Breast epithelium (tissue), 4 donors: ENCODE results near the gene DVL1. TPM values are rescaled to one million over a fixed set of nuclear protein-coding genes. Genes with fewer than 3 reads are reported as not detected.
"Not testable (repeated sequence)": the region's sequence is repeated elsewhere in the genome, so short reads cannot be mapped to it uniquely, and the experiment has no call there.

ENCODE experiments used
- DNase-seq, 2 donors: peaks; one replicate each; pipeline ENCODE4 v3.0.0-alpha.2; 2019; ENCODE audit warnings: low spot score in 2 of 2
- H3K27ac ChIP-seq, 2 donors: fragments of 200-600 bp; sonication (generic) in 1 of 2; one replicate each; pipeline ENCODE4 v1.5.1; 2016 to 2019; ENCODE audit warnings: mild to moderate bottlenecking in 1 of 2
- H3K27me3 ChIP-seq, 2 donors: fragments of 200-600 bp; sonication (generic) in 1 of 2; one replicate each; pipeline versions ENCODE4 v1.5.1 to v1.6.0; 2017 to 2019; ENCODE audit warnings: control low read depth in 1 of 2, mild to moderate bottlenecking in 1 of 2
- H3K36me3 ChIP-seq: fragments of 200-600 bp; one replicate; pipeline ENCODE4 v1.5.1; 2019
- H3K4me1 ChIP-seq, 2 donors: fragments of 200-600 bp; sonication (generic); one replicate each; pipeline ENCODE4 v1.5.1; 2016 to 2019; ENCODE audit warnings: control low read depth in 1 of 2
- H3K4me3 ChIP-seq, 3 donors: fragments of 200-600 bp; sonication (generic); 1 replicate in 2 of 3; 2 replicates in 1 of 3; pipeline ENCODE4 v1.5.1; 2016 to 2019; ENCODE audit warnings: mild to moderate bottlenecking in 3 of 3, moderate library complexity in 2 of 3
- H3K9me3 ChIP-seq, 2 donors: fragments of 200-600 bp; sonication (generic) in 1 of 2; one replicate each; pipeline ENCODE4 v1.5.1; 2016 to 2019; ENCODE audit warnings: control low read depth in 1 of 2
- CTCF ChIP-seq, 3 donors: fragments of 450-650 bp; IDR thresholded peaks; one replicate each; pipeline ENCODE4 v1.5.1; 2016 to 2017; ENCODE audit warnings: antibody characterized with exemption in 3 of 3, mild to moderate bottlenecking in 3 of 3, moderate library complexity in 3 of 3
- POLR2A ChIP-seq: fragments of 450-650 bp; IDR thresholded peaks from one replicate; pipeline ENCODE4 v1.6.1; 2016; ENCODE audit warnings: antibody characterized with exemption, mild to moderate bottlenecking, moderate library complexity
- POLR2AphosphoS5 ChIP-seq, 3 donors: sonication (generic); formaldehyde crosslinking; IDR thresholded peaks; one replicate each; pipeline ENCODE4 v1.6.1; 2017; ENCODE audit warnings: antibody characterized with exemption in 3 of 3
- intact Hi-C: fragments of 100-400 bp; cut with DNase I; formaldehyde crosslinking; loops from one replicate; pipeline ENCODE4 v1.15.1; 2023; ENCODE audit warnings: low total_unique reads
- total RNA-seq, 3 donors: library from RNA; depleted of rRNA; stranded (reverse); fragments of >200 nt; gene quantifications; one replicate each; pipeline ENCODE4 v1.1.0, GENCODE V29; 2016

Gene DVL1
- total RNA-seq, 3 donors from 2014 or later: 55.2 to 70.1 (median 55.2) TPM

- Histone ChIP-seq H3K4me3 (no peak overlapping the region), H3K4me1 (peaks cover 13 to 15% of the 10 kb centered on the region in 2 donors), H3K27ac (no peak overlapping the region), H3K36me3 (no peaks in the 10 kb centered on the region), H3K9me3 (no peaks in the 10 kb centered on the region), H3K27me3 (no peaks in the 10 kb centered on the region)
- no peak for DNase-seq
- intact Hi-C loops: no loop called here
- TF ChIP-seq POLR2AphosphoS5 (IDR thresholded peaks at IDR 0.05) (no peak), POLR2A (no peak), CTCF (IDR thresholded peaks at IDR 0.05) (no peak)
These were observed 21.6 kb upstream of the DVL1 start for GRCh38 chr1:1370771-1371300.

GRCh38 chr1:1370094-1370493 lies 20.9 kb upstream of the DVL1 start:
- H3K27ac ChIP-seq, H3K9me3 ChIP-seq, DNase-seq, H3K36me3 ChIP-seq, H3K4me3 ChIP-seq, intact Hi-C loops, H3K27me3 ChIP-seq: not testable (repeated sequence)
- peaks cover 13 to 15% of the 10 kb centered on the region in 2 donors for H3K4me1 ChIP-seq

GRCh38 chr1:1367315-1367714 lies 18.1 kb upstream of the DVL1 start:
- Histone ChIP-seq H3K4me1 (peaks cover 0 to 7% of the 10 kb centered on the region in 2 donors), H3K9me3 (no peaks in the 10 kb centered on the region), H3K4me3 (no peak overlapping the region), H3K36me3 (no peaks in the 10 kb centered on the region), H3K27me3 (no peaks in the 10 kb centered on the region), H3K27ac (no peak overlapping the region)
- no peak for TF ChIP-seq POLR2AphosphoS5 (IDR thresholded peaks at IDR 0.05)
- TF ChIP-seq POLR2A: no peak
- TF ChIP-seq CTCF (IDR thresholded peaks at IDR 0.05): no peak
- no peak for DNase-seq
- intact Hi-C loops: no loop called here

- no peak for DNase-seq
- no peak overlapping the region for H3K4me3 ChIP-seq
- peaks cover under 1 to 8% of the 10 kb centered on the region in 2 donors for H3K4me1 ChIP-seq
- H3K9me3 ChIP-seq: no peaks in the 10 kb centered on the region
- H3K36me3 ChIP-seq: no peaks in the 10 kb centered on the region
- intact Hi-C loops: no loop called here
- H3K27ac ChIP-seq: no peak overlapping the region
- H3K27me3 ChIP-seq: no peaks in the 10 kb centered on the region
- no peak for TF ChIP-seq CTCF (IDR thresholded peaks at IDR 0.05)
- TF ChIP-seq POLR2A: no peak
- no peak for TF ChIP-seq POLR2AphosphoS5 (IDR thresholded peaks at IDR 0.05)
These were observed 17.5 kb upstream of the DVL1 start for GRCh38 chr1:1366699-1367066.

GRCh38 chr1:1365875-1366698 lies 16.9 kb upstream of the DVL1 start:
- Histone ChIP-seq H3K27me3 (no peaks in the 10 kb centered on the region), H3K4me3 (no peak overlapping the region), H3K36me3 (no peaks in the 10 kb centered on the region), H3K27ac (no peak overlapping the region), H3K4me1 (peaks cover 7 to 12% of the 10 kb centered on the region in 2 donors), H3K9me3 (no peaks in the 10 kb centered on the region)
- no peak for DNase-seq
- intact Hi-C loops: no loop called here
- TF ChIP-seq POLR2A (no peak), CTCF (IDR thresholded peaks at IDR 0.05) (no peak), POLR2AphosphoS5 (IDR thresholded peaks at IDR 0.05) (no peak)
